NCI-H2196 treated with DMSO at 0.1 percent for 48 hours (cell line): ENCODE results near the gene TH.

Experiments
- DNase-seq: peaks from one replicate; lab custom pipeline; 2025; ENCODE audit not compliant: unreplicated experiment; lab: John Stamatoyannopoulos, UW

Gene TH

DNA sequence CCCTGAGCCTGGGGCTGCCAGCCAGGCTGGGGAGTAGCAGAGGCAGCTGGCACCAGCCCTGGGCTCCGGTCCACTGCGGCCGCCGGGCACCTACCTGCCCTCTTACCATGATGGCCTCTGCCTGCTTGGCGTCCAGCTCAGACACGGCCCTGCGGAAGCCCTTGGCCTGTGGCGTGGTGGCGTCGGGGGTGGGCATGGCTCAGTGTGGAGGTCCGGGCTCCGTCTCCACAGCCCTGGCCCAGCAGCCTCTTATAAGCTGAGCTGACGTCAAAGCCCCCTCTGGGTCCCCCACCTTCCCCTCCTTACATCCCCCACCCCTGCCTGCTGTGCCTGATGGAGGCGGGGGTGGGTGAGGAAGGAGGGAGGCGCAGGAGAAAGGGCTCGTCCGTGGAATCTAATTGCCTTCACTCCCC lies at the start of gene TH:
Gene TH, minus strand, starts transcription at position 225 of the 413 bp plus-strand sequence. Its CDS starts 29 bp downstream, at position 196.
- DNase-seq, result no peak

- DNase-seq, result no peak
Measured at GRCh38 chr11:2221024-2221423, 49.4 kb upstream of the TH start.

DNA sequence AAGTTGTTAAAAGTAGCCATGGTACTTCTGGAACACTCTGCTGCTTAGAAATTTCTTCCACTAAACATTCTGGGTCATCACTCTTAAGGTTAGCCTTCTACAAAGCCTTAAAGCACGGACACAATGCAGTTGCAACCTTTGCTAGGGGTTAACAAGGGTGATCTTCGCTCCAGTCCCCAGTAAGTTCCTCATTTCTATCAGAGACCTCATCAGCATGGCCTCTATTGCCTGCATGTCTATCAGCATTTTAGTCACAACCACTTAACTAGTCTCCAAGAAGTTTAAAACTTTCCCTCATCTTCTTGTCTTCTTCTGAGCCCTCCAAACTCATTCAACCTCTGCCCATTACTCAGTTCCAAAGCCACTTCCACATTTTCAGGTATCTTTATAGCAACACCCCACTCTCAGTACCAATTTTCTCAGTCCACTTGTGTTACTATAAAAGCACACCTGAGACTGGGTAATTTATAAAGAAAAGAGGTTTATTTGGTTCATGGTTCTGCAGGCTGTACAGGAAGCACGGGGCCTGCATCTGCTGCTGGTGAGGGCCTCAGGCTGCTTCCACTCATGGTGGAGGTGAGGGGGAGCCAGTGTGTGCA lies 48.7 kb upstream of the TH start:
- no peak for DNase-seq

DNA sequence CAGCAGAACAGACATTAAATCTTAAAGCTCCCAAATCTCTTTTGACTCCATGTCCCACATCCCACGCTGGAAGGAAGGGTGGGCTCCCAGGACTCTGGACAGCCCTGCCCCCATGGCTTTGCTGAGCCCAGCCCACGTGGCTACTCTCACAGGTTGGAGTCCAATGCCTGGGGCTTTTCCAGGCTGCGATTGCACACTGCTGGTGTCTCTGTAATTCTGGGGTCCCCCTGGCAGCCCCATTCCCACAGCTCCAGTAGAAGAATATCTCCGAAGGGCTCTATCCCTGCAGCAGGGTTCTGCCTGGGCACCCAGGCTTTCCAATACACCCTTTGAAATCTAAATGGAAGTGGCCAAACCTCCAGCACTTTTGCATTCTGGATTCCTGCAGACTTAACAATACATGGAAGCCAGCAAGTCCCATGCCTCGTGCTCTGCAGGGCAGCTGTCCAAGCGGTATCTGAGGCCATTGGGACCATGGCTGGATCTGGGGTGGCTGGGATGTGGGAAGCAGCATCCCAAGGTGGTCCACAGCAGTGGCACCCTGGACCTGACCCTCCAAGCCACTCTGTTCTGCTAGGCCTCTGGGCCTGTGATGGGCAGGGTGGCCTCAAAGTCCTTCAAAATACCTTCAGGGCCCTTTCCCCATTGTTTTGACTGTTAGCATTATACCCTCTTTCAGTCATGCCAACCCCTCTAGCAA lies 47.9 kb upstream of the TH start:
- no peak for DNase-seq

- DNase-seq, result no peak
Measured at GRCh38 chr11:2218031-2218633, 46.5 kb upstream of the TH start.

DNA sequence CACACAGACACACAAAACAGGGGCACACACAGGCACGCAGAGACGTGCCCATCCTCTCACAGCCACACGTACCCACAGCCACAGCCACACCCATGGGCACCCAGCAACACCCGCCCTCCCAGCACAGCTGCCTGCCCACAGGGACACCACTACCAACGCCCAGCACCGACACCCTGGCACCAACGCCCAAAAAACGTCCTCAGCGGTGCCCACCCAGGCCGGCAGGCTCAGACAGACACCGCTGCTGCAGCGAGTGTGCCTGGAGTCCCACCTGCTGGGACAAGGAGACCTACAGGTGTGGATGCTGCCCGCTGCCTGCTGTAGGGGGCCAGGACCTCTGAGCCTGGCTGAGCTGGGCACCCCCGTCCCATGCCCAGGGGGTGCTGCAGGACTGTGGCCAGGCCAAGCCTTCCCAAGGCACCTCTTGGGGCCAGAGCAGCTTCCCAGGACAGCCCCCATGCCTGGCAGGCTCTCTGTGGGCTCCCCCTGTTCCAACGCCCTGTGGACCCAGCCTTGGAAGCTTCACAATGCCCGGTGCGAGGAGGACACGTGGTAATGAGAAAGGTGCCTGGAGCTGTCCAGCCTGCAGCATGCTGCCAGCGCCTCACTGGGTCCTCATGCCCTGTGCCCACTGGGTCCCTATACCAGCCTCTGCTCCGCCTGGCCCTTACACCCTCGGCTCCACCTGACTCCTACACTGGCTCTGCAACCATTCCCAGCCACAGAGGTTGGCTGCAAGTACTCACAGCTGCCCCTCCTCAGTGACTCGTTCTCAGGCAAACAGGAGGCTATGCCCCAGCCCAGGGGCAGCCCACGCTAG lies 45.8 kb upstream of the TH start:
- DNase-seq, result no peak

- no peak for DNase-seq
Measured at GRCh38 chr11:2216400-2217064, 44.9 kb upstream of the TH start.

- DNase-seq, result no peak
Measured at GRCh38 chr11:2215561-2216399, 44.2 kb upstream of the TH start.

GRCh38 chr11:2215230-2215560 lies 43.6 kb upstream of the TH start:
- DNase-seq, result no peak

- DNase-seq, result no peak
Measured at GRCh38 chr11:2214527-2215229, 43.1 kb upstream of the TH start.

- no peak for DNase-seq
Measured at GRCh38 chr11:2213890-2214526, 42.4 kb upstream of the TH start.

DNA sequence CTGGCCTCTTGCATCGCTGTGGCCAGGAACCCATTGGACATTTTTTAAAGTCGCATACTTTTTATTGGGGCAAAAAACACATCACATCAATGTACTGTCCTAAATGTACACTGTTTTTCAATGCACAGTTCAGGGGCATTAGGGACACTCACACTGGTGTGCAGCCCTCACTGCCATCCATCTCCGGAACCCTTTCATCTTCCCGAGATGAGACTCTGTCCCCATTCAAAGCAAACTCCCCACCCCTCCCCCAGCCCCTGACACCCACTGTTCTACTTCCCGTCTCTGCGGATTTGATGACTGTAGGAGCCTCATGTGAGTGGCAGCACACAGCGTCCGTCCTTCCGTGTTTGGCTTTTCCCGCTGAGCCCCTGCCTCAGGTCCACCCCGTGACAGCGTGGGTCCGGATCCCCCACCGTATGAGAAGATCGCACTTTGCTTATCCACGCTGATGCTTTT lies 41.8 kb upstream of the TH start:
- no peak for DNase-seq

DNA sequence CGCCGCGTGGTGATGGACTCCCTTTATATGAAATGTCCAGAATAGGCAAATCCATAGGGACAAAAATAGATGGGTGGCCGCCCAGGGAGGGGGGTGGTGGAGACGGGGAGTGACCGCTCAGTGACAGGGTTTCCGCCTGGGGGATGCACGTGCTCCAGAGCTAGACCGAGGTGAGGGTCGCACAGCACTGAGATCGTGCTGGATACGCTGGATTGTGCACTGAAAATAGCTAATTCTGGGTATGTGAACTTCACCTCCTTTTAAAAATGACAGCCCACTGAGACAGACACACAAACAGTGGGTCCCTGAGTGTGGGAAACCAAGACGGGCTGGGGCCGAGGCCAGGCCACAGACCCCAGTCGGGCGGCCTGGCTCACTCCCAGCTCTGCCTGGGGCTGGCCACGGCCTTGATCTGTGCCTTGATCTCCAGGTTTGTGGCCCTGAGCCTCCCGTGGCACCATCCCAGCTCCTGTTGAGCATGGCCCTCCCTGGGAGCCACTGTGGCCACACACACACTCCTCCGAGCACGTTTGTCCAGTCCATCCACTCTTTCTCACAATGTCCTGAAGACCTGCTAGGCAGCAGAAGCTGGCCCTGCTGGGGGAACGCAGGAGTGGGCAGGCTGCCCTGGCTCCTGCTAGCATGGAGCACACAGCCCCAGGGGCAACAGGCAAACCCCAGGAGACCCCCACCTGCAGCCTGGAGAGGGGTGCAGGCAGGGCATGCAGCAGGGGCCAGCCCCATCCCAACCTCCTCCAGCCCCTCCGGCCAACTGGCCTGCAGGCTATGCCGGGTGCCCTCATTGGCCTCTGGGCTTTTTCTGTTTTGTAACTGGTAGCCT lies 41.0 kb upstream of the TH start:
- no peak for DNase-seq

- peak; percentile 83 for DNase-seq
Measured at GRCh38 chr11:2211113-2211971, 39.7 kb upstream of the TH start.

GRCh38 chr11:2210366-2211112 lies 38.9 kb upstream of the TH start:
- DNase-seq, result no peak

GRCh38 chr11:2209900-2210321 lies 38.3 kb upstream of the TH start:
- no peak for DNase-seq

GRCh38 chr11:2209370-2209801 lies 37.8 kb upstream of the TH start:
- DNase-seq, result no peak
